Dedifferentiated amniotic fluid mesenchymal stem cell (primary cell): ENCODE results near the gene U2AF1L4.
"Not testable (repeated sequence)": the region's sequence is repeated elsewhere in the genome, so short reads cannot be mapped to it uniquely, and the experiment has no call there.

Source experiments
- DNase-seq: peaks from one replicate; pipeline ENCODE4 v3.0.0-alpha.2; 2016; ENCODE audit errors: extremely low spot score

U2AF1L4 gene

DNA sequence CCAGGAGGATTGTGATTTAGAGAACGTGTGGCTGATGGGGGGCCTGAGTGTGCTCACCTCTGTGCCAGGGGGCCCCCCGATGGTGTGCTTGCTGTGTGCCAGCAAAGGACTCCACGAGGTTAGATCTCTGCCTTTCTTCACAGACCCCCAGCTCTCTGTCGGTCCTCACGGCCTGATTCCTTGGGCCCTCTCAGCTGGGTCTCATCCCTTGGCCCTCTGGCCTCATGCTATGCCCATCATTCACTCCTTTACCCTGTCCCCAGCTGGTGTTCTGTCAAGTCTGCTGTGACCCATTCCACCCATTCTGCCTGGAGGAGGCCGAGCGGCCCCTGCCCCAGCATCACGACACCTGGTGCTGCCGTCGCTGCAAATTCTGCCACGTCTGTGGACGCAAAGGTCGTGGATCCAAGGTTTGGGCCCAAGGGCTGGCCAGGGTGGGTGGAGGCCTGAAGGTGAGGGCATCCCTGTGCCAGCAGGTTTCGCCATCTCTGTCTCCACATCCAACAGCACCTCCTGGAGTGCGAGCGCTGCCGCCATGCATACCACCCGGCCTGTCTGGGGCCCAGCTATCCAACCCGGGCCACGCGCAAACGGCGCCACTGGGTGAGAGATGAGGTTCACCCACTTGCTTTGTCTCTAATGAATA, 19.9 kb downstream of the U2AF1L4 start:
- DNase-seq, result no peak

DNA sequence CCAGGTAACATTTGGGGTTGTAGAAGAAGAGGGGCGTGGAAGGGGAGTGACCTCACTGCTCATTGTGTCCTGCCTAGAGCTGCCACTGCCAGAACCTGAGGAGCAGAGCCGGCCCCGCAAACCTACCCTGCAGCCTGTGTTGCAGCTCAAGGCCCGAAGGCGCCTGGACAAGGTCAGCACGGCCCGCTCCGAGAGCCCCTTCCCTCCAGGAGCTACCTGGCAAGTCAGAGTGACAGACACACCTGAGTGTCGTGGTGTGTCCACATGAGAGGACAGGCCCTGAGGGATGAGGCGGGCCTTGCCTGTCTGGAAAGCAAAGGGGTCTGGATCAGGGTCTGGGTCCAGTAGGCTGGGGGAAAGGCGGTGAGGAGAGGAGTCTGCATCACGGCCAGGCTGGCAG, 20.7 kb downstream of the U2AF1L4 start:
- no peak for DNase-seq

DNA sequence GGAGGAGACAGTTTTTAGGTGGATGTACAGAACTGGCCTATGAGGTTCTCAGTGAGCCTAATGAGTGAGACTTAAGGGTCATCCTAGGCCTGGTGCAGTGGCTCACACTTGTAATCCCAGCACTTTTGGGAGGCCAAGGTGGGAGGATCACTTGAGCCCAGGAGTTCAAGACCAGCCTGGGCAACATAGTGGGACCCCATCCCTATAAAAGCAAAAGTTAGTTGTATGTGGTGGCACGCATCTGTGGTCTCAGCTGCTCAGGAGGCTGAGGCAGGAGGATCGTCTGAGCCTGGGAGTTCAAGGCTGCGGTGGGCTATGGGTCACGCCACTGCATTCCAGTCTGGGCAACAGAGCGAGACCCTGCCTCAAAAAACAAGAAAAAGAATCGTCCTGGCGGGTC, 21.1 kb downstream of the U2AF1L4 start:
- DNase-seq, result not testable (repeated sequence)

DNA sequence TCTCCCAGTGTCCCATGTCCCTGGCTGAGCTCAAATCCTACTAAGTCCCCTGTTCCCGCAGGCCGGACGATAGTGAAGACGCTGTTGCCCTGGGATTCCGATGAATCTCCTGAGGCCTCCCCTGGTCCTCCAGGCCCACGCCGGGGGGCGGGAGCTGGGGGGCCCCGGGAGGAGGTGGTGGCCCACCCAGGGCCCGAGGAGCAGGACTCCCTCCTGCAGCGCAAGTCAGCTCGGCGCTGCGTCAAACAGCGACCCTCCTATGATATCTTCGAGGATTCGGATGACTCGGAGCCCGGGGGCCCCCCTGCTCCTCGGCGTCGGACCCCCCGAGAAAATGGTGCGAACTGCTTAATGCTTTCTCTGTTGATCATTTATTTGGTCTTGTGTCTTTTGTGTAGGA, 21.5 kb downstream of the U2AF1L4 start:
- DNase-seq, result no peak

DNA sequence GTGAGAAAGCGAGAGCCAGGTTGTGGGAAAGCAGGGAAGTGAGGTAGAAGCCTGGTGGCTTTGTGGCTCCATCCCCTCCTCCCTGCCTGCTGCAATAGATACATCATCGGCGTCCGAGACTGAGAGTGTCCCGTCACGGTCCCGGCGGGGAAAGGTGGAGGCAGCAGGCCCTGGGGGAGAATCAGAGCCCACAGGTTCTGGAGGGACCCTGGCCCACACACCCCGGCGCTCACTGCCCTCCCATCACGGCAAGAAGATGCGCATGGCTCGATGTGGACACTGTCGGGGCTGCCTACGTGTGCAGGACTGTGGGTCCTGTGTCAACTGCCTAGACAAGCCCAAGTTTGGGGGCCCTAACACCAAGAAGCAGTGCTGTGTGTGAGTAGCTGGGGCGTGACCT, 22.3 kb downstream of the U2AF1L4 start:
- no peak for DNase-seq

DNA sequence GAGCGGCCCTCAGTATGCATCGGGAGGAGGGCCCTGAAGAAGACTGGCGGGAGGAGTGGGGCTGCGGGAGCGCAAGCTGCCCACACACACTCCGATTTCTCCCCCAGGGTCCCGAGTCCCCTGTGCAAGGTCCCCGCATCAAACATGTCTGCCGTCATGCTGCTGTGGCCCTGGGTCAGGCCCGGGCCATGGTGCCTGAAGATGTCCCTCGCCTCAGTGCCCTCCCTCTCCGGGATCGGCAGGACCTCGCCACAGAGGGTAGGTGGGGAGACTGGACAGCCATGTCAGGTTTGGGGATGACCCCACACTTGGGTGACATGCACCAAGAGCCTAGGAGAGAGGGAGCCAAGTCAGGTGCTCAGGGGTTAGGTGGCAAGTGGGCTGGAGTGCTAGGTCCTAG, 22.8 kb downstream of the U2AF1L4 start:
- DNase-seq, result no peak

DNA sequence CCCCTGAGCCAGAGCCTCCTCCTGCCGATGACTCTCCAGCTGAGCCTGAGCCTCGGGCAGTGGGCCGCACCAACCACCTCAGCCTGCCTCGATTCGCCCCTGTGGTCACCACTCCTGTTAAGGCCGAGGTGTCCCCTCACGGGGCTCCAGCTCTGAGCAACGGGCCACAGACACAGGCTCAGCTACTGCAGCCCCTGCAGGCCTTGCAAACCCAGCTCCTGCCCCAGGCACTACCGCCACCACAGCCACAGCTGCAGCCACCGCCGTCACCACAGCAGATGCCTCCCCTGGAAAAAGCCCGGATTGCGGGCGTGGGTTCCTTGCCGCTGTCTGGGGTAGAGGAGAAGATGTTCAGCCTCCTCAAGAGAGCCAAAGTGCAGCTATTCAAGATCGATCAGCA, 23.8 kb downstream of the U2AF1L4 start:
- no peak for DNase-seq

DNA sequence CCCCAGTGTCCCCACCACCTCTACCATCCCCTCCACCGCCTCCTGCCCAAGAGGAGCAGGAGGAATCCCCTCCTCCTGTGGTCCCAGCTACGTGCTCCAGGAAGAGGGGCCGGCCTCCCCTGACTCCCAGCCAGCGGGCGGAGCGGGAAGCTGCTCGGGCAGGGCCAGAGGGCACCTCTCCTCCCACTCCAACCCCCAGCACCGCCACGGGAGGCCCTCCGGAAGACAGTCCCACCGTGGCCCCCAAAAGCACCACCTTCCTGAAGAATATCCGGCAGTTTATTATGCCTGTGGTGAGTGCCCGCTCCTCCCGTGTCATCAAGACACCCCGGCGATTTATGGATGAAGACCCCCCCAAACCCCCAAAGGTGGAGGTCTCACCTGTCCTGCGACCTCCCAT, 24.6 kb downstream of the U2AF1L4 start:
- DNase-seq, result no peak

DNA sequence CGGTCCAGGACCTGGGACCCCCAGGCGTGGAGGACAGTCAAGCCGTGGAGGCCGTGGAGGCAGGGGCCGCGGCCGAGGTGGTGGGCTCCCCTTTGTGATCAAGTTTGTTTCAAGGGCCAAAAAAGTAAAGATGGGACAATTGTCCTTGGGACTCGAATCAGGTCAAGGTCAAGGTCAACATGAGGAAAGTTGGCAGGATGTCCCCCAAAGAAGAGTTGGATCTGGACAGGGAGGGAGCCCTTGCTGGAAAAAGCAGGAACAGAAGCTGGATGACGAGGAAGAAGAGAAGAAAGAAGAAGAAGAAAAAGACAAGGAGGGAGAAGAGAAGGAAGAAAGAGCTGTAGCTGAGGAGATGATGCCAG, 25.1 kb downstream of the U2AF1L4 start:
- no peak for DNase-seq

DNA sequence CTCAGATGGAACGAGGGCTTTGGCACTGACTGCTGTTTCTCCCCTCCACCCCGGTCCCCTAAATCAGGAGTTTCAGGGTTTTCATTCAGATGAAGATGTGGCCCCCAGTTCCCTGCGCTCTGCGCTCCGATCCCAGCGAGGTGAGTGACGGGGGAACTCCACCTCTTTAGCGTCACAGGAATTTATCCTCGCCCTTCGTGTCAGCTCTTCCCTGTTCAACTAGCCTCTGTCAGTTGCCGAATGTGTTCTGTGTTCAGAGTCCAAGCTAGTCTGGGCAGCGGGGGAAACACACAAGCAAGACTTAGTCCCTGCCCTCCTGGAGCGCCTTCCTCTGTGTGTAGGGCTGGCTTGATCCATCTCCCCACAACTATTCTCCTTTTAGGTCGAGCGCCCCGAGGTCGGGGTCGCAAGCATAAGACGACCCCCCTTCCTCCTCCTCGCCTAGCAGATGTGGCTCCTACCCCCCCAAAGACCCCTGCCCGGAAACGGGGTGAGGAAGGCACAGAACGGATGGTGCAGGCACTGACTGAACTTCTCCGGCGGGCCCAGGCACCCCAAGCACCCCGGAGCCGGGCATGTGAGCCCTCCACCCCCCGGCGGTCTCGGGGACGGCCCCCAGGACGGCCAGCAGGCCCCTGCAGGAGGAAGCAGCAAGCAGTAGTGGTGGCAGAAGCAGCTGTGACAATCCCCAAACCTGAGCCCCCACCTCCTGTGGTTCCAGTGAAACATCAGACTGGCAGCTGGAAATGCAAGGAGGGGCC, 25.6 kb downstream of the U2AF1L4 start:
- DNase-seq, result no peak

DNA sequence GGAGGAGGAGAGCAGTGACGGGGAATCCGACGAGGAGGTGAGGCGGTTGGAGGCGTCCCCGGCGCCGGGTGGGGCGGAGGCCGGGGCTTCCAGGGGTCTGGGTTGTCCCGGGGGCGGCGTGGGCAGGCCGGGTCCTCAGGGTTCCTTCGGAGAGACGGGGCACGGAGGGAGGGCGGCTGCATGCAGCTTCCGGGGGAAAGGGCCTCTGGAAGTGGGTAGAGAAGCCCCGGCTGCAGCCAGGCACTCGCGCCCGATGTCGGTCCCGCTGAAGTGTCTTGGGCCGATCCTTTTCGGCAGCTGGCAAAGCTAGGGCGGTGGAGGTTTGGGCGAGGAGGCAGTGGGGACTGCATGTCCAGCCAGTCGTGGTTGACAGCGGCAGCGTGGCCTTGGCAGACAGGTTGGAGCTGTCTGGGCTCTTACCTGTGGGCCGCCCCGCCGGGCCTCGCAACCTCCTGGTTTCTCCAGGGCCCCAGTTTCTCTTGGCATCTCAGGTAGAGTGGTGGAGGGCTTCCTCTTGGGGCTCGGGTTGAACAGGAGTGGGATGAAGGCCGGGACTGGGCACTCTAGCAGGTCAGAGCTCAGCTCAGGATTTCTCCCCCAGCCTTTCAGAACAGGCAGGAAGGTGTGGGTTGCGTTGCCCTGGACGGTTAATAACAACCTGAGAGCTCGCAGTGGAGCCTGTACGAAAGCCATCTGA, 26.7 kb downstream of the U2AF1L4 start:
- DNase-seq, result no peak

DNA sequence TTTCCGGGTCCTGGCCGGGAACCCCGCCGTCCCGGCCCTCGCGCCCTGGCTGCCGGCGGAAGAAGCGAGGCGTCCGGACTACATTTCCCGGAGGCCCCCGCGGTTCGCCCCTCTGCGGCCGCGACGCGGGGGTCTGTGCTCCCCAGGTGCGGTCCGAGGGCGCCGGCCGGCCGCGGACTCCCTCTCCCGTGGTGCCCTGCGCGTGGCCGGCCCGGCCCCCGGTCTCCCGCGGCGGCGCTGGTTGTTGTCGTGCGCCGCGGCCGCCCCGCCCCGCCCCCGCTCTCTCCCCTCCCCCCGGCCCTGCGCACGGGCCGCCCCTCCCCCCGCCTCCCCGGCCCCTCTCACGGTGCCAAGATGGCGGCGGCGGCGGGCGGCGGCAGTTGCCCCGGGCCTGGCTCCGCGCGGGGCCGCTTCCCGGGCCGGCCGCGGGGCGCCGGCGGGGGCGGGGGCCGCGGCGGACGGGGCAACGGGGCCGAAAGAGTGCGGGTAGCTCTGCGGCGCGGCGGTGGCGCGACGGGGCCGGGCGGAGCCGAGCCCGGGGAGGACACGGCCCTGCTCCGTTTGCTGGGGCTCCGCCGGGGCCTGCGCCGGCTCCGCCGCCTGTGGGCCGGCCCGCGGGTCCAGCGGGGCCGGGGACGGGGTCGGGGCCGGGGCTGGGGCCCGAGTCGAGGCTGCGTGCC, 27.4 kb downstream of the U2AF1L4 start, which contains the start of gene KMT2B:
Gene KMT2B (plus strand): TSS at position 339 of the 680 bp plus-strand sequence. CDS start 16 bp downstream, at position 355.
- DNase-seq, result peak; percentile 87

DNA sequence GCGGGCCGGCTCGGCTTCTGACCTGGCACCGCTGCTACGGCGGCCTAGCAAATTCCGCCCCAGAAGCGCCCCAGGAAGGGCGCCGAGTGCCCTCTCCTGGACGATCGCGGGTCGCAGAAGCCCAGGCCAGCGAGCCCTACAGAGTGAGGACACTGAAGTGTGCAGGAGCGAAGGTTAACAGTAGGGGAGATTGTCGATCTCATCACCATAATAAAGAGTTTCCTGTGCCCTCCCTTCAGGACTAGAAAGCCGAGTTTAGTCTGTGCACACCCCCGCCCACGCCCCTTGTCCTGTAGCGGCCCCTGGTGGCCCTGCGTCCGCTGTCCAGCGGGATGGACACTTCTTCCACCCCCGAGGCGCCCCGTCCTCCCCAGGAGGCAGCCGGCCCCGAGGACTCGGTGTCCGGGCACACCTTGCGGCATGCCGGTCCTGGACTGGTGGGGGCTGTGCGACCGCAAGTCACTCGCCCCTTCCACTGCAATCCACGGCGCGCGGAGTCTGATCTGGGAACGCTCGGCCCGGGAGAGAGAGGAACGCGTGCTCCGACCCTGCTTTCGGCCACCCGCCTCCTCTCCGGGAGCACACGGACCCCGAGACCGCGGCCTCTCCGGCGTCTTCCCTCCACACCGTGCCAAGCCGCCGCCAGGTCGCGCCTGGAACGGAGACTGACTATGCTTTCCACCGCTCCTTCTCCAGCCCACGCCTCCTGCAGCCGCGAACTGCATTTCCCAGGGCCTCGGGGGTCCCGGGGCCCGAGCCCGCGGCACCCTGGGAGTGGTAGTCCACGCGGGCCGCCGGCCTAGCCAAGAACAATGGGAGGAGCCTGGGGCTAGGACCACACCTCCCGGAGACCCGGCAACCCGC, 28.2 kb downstream of the U2AF1L4 start:
- DNase-seq, result peak; percentile 83

DNA sequence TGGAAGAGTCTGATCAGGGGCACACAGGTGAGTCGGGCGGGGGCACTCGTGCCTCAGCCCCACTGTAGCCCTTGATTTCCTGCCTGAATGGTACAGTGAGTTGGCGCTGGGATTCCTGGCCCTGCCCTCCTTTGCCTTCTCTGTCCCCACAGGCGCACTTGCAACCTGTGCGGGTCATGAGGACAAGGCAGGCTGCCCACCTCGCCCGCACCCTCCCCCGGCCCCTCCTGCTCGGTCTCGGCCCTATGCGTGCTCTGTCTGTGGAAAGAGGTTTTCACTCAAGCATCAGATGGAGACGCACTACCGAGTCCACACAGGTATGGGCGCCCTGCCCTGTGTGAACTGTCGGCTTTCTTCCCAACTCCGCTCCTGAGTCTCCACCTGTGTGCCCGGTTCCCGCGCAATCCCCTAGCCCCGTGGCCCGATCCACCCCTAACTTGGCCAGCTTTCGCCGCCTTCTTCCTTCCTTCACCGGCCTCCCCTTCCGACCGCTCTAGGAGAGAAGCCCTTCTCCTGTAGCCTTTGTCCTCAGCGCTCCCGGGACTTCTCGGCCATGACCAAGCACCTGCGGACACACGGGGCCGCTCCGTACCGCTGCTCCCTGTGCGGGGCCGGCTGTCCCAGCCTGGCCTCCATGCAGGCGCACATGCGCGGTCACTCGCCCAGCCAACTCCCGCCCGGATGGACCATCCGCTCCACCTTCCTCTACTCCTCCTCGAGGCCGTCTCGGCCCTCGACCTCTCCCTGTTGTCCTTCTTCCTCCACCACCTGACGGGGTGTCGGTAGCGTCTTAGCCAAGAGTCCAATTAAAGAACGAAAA, 29.0 kb downstream of the U2AF1L4 start:
- DNase-seq, result no peak

DNA sequence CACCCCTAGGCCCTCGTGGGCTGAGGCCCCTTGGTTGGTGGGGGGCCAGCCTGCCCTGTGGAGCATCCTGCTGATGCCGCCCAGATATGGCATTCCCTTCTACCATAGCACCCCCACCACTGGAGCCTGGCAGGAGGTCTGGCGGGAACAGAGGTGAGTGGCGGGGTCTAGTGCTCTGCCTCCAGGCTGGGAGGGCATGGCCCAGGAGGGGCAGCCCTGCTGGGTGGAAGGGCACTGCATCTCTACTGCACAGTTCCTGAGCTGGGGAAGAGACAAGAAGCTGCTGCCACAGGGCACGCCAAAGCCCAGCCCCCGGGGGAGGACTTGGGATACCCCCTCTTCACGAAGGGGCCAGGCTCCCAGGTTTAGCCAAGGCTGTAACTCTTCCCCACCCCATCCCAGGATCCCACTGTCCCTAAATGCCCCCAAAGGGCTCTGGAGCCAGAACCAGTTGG, 29.8 kb downstream of the U2AF1L4 start:
- no peak for DNase-seq

DNA sequence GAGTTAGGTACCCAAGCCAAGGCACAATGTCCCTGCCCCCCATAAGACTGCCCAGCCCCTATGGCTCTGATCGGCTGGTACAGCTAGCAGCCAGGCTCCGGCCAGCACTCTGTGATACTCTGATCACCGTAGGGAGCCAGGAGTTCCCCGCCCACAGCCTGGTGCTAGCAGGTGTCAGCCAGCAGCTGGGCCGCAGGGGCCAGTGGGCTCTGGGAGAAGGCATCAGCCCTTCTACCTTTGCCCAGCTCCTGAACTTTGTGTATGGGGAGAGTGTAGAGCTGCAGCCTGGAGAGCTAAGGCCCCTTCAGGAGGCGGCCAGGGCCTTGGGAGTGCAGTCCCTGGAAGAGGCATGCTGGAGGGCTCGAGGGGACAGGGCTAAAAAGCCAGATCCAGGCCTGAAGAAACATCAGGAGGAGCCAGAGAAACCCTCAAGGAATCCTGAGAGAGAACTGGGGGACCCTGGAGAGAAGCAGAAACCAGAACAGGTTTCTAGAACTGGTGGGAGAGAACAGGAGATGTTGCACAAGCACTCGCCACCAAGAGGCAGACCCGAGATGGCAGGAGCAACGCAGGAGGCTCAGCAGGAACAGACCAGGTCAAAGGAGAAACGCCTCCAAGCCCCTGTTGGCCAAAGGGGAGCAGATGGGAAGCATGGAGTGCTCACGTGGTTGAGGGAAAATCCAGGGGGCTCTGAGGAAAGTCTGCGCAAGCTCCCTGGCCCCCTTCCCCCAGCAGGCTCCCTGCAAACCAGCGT, 30.4 kb downstream of the U2AF1L4 start:
- no peak for DNase-seq

DNA sequence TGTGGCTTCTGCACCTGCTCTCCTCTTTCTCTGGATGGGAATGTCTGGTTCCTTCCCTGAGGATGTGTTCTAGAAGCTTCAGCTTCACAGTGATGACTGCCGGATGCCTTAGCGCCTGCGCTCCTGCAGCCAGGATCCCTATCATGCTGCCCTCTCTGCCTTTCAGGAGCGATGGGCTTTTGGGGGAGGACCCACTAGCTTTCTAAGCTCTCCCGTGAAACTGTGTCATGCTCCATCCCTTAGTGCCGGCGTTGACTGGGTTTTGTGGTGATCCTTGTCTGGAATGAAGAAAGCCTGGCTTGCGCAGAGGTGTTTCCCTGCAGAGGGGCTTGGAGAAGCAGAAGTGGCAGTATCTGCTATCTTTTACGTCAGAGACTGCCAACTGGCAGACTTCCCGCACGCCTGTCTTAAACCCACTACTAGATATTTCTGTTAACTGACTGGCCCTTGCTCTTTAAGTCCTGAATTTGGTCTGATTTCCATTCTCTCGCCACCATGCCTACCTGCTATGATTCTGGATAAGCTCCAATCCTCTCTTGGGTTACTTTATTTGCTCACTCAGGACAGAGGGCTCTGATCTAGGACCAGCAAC, 31.2 kb downstream of the U2AF1L4 start:
- no peak for DNase-seq

DNA sequence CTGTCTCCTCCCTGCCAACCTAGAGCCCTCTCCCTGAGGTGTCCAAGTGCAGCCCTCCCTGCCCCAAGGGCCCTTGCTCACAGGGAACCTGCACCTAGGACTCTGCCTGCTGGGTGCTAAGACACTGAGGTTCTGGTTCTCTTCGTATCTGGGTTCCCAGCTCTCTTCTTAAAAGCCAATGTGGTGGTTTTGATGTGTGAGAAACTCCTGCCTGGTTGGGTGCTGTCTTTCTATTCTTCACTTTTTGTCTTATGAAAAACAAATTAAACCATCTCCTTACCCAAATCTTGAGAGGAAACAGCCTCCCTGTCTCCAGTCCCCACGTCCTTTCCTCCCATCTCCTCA, 31.7 kb downstream of the U2AF1L4 start:
- DNase-seq, result no peak
